Measurements from ENCODE around the gene HIVEP1.
"Not testable (repeated sequence)": the region's sequence is repeated elsewhere in the genome, so short reads cannot be mapped to it uniquely, and the experiment has no call there.

HIVEP1 gene

DNA sequence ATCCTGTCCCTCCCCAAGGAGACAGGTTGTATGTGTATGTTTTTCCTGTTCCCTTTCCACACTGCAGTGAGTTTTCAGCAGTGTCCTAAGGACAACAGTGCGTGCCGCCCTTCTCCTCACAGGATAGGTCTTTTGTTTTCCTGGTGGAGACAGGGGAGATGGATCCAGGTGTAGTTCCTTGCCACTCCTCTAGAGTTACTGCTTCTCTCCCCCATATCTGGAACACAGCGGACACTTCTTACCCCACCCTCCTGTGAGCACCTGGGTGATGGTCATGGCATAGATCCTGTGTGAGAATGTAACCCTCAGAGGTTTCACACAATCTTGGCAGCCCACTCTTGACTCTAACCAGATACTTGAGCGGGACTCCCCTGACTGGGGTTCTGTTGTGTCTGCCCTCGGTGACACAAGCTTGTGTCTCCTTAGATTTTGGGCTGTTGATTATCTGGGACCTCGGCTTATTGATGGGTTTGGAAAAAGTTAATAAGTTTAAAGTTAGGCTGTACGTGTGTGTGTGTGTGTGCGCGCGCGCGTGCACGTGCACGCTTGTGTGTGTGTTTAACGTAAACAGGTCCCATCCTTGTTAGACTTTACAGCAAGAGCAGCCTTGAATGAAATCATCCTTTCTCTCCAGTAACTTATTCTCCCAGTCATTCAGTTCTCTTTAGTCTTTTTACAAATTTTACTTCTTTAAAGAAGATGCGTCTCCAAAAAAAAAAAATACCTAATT lies 146.7 kb downstream of the HIVEP1 start:
- DNase-seq (ENCODE audit: low read depth) = no peak

DNA sequence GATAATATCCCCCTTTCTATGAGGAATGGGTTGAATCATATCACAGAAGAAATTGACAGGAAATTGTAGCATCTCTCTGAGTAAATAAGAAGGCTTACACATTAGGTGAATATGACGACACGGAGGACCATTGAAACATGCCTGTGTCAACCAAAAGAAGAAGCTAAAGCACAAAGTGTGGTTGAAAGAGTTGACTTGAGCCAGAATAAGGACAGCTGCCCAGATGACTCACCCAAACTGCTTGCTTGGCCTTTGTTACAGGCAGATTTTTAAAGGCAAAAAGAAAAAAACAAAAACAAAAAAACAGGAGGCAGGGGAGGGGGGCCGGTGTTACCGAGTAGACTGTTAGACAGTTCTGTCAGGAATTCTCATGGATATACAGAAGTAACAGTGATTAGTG lies 148.2 kb downstream of the HIVEP1 start:
- DNase-seq (ENCODE audit: low read depth) = peak; percentile 30

DNA sequence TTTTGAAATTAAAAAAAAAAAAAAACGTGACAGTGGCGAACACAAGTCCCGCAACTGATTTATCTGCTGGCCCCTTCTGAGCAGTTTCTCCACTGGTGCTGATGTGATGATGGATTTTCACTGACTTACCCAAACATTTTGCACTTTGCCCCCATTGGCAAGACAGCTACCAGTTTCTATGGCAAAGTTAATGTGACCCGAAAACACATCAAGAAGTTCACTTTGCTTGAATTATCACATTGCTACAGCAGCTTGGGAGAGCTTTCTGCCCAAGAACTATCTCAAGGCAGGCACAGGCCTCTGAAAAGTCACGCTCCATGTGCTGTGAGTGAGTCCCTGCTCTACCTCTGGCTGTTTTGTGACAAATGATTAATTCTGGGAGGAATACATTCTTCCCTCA lies 150.1 kb downstream of the HIVEP1 start:
- no peak for DNase-seq (ENCODE audit: low read depth)

DNA sequence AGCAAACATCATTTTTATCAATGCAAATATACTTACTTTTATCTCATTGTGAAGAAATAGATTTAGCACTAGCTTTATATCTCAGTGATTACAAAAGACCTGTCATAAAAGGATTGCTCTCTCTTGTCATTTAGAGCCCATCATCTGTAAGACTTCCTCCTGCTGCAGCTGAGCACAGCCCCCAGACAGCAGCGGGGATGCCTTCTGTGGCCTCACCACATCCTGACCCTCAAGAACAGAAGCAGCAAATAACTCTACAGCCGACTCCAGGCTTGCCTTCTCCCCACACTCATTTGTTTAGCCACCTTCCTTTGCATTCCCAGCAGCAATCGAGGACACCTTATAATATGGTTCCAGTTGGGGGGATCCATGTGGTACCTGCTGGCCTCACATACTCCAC lies 151.0 kb downstream of the HIVEP1 start:
- DNase-seq (ENCODE audit: low read depth) = no peak

DNA sequence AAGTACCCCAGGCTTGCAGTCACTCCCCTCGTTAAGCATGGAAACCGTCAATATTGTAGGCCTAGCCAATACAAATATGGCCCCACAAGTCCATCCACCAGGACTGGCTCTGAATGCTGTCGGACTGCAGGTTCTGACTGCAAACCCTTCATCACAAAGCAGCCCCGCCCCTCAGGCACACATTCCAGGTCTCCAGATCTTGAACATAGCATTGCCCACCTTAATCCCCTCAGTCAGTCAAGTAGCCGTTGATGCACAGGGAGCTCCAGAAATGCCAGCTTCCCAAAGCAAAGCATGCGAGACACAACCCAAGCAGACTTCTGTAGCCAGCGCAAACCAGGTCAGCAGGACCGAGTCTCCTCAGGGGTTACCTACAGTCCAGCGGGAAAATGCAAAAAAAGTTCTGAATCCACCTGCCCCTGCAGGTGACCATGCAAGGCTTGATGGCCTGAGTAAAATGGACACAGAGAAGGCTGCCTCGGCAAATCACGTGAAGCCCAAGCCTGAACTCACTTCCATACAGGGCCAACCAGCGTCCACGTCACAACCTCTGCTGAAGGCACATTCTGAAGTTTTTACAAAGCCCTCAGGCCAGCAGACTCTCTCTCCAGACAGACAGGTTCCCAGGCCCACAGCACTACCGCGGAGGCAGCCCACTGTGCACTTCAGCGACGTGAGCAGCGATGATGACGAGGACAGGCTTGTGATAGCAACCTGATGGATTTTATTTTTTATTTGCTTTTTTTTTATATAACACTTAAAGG lies 151.8 kb downstream of the HIVEP1 start:
- DNase-seq (ENCODE audit: low read depth) = no peak

DNA sequence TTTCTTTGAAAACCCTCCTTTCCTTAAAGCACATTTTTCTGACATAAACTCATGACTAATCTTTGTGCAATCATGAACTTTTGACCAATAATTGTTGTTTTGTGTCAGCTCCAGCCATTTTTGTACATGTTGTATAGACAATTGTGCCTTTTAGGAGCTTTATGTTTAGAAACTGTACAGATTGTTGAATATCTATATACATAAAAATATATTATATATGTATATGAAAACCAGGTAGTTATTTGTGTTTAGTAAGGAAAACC lies 152.3 kb downstream of the HIVEP1 start:
- no peak for DNase-seq (ENCODE audit: low read depth)

DNA sequence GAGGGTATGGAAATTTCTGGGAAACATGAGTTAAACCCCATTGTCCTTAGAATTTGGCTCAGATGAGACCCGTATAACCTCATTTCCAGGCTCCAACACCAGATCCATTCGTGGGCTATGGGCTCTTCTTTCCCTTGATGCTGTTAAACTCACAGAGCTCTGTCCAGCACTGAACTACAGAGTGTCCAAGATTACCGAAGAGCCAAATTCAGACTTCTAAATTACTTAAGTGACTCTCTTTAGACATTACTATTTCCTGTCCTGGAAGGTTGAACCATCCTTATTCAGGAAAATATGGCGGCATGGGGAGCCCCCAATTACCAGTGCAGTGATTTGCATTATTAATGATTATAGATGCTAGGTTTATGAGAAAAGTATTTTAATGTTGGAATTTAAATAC lies 153.2 kb downstream of the HIVEP1 start:
- DNase-seq (ENCODE audit: low read depth) = no peak

DNA sequence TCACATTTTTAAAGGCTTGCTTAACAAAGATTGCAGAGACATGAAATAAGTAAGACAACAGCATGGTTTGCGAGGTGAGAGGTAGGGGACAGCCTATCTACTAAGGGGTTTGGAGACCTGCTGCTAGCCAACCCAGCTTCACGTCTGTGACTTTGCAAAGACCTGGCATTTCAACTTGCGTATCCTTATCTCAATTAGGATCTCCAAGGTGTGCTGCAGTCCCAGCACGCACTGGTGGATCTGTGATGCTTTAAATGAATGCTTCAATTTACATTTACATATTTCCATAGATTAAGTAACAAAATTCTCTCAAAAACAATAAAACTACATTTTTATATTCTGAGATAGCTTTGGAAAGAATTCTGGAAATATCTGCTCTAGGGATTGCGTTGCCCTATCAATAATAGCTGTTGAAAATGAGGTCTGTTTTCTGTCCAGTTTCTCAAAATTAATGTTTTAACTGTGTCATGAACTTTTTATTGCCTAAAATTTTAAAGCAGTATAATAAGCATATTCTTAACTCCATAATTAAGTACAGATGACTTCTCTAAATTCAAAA lies 153.7 kb downstream of the HIVEP1 start:
- DNase-seq (ENCODE audit: low read depth) = no peak

DNA sequence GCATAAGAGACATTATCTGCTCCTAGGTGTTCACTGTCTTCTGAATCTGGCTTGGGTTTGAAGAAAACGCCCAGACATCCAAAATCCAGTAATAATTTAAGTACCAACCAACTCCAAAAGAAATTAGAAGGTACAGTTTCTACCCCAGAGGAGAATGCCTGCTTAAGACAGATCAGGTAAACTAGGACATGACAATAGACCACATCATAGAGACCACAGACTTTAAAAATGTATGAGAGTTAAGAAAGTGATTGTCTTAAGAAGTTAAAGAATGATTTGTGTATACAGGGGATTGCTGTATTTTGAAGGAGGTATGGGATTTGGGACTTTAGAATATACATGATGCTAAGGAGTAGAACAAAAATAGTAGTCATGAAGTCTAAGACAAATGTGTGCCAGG lies 157.3 kb downstream of the HIVEP1 start:
- DNase-seq (ENCODE audit: low read depth) = no peak

DNA sequence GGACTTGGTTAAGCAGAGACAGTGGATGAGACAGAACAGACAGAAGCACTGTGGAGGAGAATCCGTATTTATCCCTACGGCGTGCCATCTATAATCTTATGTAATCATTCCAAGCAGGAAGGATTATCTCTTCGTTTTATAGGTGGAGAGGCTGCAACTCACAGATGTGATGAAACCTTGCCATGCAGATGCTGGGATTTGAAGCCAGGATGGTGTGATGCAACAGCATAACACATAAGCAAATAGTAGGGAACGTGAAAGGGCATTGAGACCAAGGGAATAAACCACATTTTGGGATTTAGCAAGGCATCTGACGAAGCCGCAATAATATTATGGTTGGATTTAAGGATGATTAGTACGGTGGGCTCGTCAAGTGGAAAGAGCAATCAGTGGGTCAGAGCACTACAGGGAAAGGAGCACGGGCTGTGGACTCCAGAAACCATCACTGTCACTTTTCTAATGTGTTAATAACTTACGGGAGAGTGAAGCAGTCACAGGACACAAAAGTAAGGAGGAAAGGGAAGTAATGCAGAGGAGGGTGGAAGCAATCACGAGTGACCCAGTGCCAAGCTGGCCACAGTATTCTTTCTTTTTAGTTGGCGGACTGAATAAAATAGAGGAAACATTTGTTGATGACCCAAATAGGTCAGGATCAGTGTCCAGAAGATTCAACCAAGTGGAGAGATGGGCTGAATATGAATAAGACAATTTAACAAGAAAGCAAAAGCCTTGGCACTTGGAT lies 158.4 kb downstream of the HIVEP1 start:
- DNase-seq (ENCODE audit: low read depth) = no peak

DNA sequence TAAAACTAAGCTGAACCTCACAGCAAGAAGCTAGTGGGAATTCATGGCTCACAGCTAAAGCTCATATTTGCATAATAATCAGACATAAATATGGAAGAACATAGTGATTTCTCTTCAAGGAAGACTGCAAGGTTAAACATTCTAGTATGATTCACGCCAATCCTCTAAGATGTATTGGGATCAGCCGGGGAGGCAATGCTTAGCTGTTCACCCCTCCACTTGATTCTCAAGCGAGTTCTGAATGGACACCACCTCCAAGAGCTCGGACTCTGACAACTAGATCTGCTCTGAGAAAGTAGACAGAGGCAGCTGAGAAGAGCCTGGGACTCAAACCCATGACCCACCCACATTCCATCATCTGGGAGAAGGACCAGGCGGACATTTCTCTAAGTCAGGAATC lies 159.6 kb downstream of the HIVEP1 start:
- no peak for DNase-seq (ENCODE audit: low read depth)

DNA sequence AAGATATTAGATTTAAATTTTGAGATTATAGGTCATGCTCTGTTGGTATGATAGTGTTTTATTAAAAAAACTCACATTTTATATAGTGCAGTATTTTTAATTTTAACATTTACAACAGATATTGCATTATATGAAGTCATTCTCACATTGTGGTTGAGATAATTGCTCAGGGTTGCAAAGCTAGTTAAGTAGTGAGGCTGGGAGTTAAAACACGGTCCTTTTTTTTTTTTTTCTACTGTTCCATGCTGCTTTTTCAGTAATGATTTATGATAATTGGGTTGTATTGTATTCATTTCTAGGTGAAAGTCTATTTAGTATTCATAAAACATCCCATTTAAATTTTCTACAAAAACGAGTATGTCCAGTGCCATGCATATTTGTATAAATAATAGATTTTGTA lies 160.5 kb downstream of the HIVEP1 start:
- DNase-seq (ENCODE audit: low read depth) = no peak

DNA sequence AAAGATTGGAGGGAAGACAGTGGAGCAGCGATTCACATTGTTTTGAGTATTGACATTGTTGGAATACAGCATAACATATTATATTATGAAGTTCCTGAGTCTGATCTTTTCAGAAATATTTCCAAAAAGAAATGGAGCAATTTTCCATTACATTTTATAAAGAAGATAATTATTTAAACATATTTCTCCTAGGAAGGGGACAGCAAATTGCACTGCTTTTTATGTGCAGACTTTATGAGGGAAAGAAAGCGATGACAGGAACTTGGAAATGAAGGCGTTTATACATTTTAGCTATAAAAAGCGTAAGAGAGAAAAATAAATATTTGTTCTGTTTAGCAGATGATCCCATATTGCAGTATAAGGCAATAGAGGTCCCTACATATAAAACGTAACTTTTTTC lies 161.1 kb downstream of the HIVEP1 start:
- DNase-seq (ENCODE audit: low read depth) = no peak

DNA sequence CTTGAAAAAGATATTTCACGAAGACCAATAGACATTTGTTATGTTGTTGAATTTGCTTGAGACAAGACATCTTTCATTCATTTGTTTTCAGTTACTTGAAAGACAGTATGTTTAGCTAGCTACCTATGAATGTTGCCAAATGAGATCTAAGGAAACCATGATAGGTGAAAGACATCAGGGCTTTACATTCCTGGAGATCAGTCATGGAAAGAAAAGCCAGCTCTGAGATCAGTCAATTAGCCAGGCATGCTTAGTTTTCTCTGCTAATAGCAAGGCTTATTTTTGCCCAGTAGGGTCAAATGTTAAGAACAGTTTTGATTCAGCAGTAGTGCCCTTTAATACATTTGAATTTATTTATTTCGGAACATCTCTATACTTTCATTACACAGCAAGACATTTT lies 161.5 kb downstream of the HIVEP1 start:
- no peak for DNase-seq (ENCODE audit: low read depth)

DNA sequence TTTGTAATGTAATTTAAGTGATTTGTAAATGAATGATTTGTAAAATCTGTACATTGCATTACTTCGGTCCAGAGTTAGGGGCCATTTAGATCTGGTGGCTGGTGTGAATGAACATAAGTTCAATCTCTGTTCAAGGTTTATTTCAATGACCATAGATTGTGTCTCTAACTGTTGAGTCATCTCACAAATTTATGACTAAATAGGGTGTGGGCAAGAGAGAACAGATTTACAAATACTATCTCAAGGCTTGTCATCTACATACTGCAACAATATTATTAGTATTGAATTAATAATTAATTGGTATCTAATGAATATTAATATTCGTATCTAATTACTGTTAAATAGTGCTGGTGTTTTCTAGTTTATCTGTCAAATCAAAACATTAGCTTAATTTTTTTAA lies 162.8 kb downstream of the HIVEP1 start:
- peak; percentile 9 for DNase-seq (ENCODE audit: low read depth)

DNA sequence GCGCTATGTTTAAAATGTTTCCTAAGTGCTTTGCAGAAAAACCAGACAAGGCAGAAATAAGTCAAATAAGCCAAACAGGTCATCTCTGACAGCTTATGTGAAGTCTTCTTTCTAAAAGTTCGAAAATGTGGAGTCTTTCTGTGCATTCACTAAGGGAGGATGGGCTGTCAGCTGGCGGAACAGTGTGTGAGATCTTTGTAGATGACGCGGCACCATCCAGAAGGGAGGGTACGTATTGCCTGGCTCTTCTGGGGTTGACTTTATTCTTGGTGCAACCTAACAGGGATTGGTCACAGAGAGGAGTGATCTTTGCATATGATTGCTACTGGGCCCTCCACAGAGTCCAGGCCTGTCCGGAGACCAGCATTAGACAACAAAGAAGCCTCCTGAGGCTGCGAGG lies 163.5 kb downstream of the HIVEP1 start:
- no peak for DNase-seq (ENCODE audit: low read depth)

DNA sequence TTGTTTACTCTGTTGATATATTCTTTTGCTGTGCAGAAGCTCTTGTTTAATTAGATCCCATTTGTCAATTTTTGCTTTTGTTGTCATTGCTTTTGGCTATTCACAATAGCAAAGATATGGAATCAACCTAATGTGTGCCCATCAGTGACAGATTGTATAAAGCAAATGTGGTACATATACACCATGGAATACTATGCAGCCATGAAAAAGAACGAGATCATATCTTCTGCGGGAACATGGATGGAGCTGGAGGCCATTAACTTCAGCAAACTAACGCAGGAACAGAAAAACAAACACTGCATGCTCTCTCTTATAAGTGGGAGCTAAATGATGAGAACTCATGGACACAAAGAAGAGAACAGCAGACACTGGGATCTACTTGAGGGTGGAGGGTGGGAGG lies 164.7 kb downstream of the HIVEP1 start:
- DNase-seq (ENCODE audit: low read depth) = not testable (repeated sequence)

DNA sequence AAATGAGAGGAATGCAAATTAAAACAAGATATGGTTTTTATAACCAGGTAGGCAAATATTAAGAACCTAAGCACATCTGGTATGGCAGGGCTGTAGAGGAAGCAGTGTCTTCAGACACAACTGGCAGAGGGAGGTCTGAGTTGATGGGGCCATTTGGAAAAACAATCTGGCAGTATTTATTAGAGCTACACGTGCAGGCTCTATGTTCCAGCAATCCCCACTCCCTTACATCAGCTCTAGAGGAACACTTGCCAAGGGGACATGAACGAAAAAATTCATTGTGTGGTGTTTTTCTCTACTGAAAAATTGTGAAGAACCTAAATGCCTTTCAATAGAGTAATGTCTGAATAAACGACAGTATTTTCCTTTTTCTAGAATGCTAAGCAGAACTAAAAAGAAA lies 166.4 kb downstream of the HIVEP1 start:
- no peak for DNase-seq (ENCODE audit: low read depth)

DNA sequence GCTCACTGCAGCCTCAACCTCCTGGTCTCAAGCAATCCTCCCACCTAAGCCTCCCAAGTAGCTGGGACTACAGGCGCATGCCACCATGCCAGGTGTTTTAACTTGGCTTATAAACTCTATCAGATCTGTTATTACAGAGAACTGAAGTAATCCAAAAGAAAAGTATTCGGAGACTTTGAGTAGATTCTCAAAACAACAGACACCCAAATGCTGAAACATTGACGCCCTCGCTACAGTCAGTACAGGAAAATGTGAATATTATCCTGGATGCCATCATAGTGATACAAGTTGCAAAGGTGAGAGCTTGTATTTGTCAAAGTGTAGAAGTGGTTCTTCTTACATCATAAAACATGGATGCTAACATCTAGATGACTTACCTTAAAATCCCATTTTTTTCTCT lies 169.4 kb downstream of the HIVEP1 start:
- no peak for DNase-seq (ENCODE audit: low read depth)

DNA sequence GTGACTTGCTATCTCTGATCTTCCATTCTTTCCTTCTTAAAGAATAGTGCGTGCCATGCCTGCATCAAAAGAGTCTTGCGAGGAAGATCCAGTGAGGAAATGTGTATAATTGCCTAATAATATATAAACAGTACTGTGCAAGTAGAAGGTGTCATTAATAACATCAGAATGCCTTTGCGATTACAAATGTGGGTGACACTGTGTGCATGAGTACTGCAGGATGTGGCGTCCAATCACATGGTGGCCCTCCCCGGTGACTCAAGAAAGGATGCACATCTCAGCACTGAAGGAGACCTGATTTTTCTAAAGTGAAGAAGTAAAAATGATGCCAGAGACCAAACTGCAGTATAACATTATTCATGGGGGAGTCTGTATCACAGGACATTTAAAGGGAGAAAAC lies 170.6 kb downstream of the HIVEP1 start:
- DNase-seq (ENCODE audit: low read depth) = no peak

DNA sequence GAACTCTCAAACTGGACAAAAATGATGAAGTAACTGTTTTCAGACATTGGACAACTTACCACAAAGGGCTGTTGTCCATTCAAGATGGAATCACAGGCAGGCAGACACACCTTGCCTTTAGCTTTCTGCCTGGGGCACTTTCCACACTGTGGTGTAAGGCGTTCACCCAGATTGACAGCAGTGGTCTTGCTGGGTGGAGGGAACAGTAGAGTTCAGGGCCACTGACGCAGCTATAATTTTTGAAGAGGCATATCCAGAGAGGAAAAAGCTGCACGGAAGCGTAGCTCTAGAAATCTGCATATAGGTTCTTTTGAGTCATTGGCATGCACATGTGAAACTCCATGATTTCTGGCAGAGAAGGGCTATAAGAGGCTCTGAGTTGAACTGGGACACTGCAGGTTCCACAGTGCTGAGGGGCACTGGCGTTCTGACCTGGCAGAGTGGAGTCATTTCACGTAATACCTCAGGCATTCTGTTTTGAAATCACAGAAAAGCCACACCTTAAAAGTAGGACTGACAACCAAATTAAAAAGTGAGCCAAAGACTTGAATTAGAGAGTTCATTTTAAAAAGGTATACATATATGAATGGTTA lies 173.1 kb downstream of the HIVEP1 start:
- no peak for DNase-seq (ENCODE audit: low read depth)

DNA sequence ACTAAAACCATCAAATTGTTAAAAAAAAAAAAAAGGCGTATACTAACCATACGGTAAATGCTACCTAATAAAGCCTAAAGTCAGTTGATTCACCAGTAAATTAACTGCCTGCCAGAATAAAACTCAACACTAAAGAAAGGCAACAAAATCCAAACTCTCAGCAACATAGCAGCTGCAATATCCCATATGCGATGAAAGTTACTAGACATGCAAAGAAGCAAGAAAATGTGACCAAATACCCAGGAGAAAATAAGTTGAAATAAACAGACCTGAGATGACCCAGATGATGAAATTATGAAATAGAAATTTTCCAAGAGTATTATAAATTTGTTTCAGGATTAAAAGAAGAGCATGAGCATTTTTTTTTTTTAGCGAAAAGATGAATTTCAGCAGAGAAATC lies 174.4 kb downstream of the HIVEP1 start:
- DNase-seq (ENCODE audit: low read depth) = no peak

DNA sequence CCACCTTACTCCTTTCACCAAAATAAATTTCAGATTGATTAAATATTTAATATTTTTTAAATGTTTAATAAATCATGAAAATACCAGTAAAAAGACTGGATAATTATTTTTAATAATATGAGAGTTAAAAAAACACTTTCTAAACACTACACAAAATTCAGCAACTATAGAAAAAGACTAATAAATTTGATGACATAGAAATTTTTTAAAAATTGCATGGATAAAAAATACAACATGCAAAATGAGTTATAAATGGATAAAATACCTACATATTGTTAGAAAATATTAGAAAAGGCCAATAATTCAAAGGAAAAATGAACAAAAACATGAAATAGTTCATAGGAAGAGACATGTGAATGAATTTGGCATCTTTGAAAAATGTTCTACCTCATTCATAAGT lies 177.0 kb downstream of the HIVEP1 start:
- DNase-seq (ENCODE audit: low read depth) = no peak

All from stromal cell of bone marrow (primary cell).